Activated effector memory CD4-positive, alpha-beta T cell treated with anti-CD3 and anti-CD28 coated beads, Interleukin-2, amount 50 U/mL, for 16 hours (primary cell): Measurements from ENCODE around the gene CAPZA1.

Experiments used
- DNase-seq: peaks from one replicate; pipeline ENCODE4 v3.0.0-alpha.2; 2020

CAPZA1 gene

GRCh38 chr1:112685913-112686312 is 66.3 kb downstream of the CAPZA1 start:
- no peak for DNase-seq

- DNase-seq = no peak
Measured at GRCh38 chr1:112686417-112686816, 66.8 kb downstream of the CAPZA1 start.

- no peak for DNase-seq
Measured at GRCh38 chr1:112686835-112687234, 67.2 kb downstream of the CAPZA1 start.

- DNase-seq = no peak
Measured at GRCh38 chr1:112687361-112687760, 67.7 kb downstream of the CAPZA1 start.

GRCh38 chr1:112687785-112688496 is 68.3 kb downstream of the CAPZA1 start:
- no peak for DNase-seq

GRCh38 chr1:112688781-112689193 is 69.2 kb downstream of the CAPZA1 start:
- no peak for DNase-seq

- no peak for DNase-seq
Measured at GRCh38 chr1:112689196-112689841, 69.7 kb downstream of the CAPZA1 start.

GRCh38 chr1:112689842-112690237 is 70.2 kb downstream of the CAPZA1 start:
- DNase-seq = no peak

GRCh38 chr1:112692681-112693080 is 73.0 kb downstream of the CAPZA1 start:
- no peak for DNase-seq

GRCh38 chr1:112693821-112694220 is 74.2 kb downstream of the CAPZA1 start:
- DNase-seq = no peak

GRCh38 chr1:112694363-112694929 is 74.8 kb downstream of the CAPZA1 start:
- no peak for DNase-seq

GRCh38 chr1:112695276-112695675 is 75.6 kb downstream of the CAPZA1 start:
- no peak for DNase-seq

GRCh38 chr1:112696578-112697314 is 77.1 kb downstream of the CAPZA1 start:
- DNase-seq = no peak

- no peak for DNase-seq
Measured at GRCh38 chr1:112697781-112698201, 78.2 kb downstream of the CAPZA1 start.

GRCh38 chr1:112698366-112699310 is 79.0 kb downstream of the CAPZA1 start:
- DNase-seq = no peak

- no peak for DNase-seq
Measured at GRCh38 chr1:112699425-112700144, 80.0 kb downstream of the CAPZA1 start.

GRCh38 chr1:112700290-112701226 is 80.9 kb downstream of the CAPZA1 start:
- DNase-seq = peak; percentile 85

- no peak for DNase-seq
Measured at GRCh38 chr1:112701227-112702066, 81.8 kb downstream of the CAPZA1 start.

GRCh38 chr1:112702067-112702395 is 82.4 kb downstream of the CAPZA1 start:
- DNase-seq = no peak
